ENCODE measurements around the gene GBP3. TPM values are rescaled to one million over a fixed set of nuclear protein-coding genes. Genes with fewer than 3 reads are reported as not detected.
A peak's percentile ranks its signal among the peaks of the same experiment; 100 is the strongest.

The GBP3 gene
- total and polyA plus RNA-seq, 2 experiments from 2014 or later: 0.13 TPM; not detected in 1

DNA sequence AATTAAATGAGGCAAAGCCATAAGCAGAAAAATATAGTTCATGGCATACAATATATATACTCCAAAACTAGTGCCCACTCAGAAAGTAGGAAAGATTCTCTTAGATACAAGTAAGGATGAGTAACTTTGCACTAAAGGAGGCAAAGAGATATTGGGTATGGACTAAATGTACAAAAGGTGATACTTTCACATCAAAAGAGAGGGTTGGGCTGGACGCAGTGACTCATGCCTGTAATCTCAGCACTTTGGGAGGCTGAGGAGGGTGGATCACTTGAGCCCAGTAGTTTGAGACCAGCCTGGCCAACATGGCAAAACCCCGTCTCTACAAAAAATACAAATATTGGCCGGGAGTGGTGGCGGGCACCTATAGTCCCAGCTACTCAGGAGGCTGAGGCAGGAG, 37.0 kb downstream of the GBP3 start:
- TF ChIP-seq EZH2 (IDR thresholded peaks at IDR 0.05; ENCODE audit: low read depth, unreplicated experiment) (no peak), POLR2AphosphoS5 (IDR thresholded peaks at IDR 0.05; ENCODE audit: low read depth) (no peak), ZNF114 (CRISPR knock-in tag; IDR thresholded peaks at IDR 0.05) (no peak), CREB1 (CRISPR knock-in tag; IDR thresholded peaks at IDR 0.05; ENCODE audit: low read depth) (no peak), ZNF331 (CRISPR knock-in tag; IDR thresholded peaks at IDR 0.05; ENCODE audit: low read depth) (no peak), JUNB (IDR thresholded peaks at IDR 0.05; ENCODE audit: unreplicated experiment) (no peak), STAT1 (IDR thresholded peaks at IDR 0.05; ENCODE audit: unreplicated experiment) (no peak), NANOG (IDR thresholded peaks at IDR 0.05; ENCODE audit: borderline replicate concordance) (no peak), EZH2phosphoT487 (IDR thresholded peaks at IDR 0.05; ENCODE audit: unreplicated experiment) (no peak)
- TF ChIP-seq, protein P1, sequence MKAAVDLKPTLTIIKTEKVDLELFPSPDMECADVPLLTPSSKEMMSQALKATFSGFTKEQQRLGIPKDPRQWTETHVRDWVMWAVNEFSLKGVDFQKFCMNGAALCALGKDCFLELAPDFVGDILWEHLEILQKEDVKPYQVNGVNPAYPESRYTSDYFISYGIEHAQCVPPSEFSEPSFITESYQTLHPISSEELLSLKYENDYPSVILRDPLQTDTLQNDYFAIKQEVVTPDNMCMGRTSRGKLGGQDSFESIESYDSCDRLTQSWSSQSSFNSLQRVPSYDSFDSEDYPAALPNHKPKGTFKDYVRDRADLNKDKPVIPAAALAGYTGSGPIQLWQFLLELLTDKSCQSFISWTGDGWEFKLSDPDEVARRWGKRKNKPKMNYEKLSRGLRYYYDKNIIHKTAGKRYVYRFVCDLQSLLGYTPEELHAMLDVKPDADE (IDR thresholded peaks at IDR 0.05): no peak
- TF ChIP-seq, protein P2, sequence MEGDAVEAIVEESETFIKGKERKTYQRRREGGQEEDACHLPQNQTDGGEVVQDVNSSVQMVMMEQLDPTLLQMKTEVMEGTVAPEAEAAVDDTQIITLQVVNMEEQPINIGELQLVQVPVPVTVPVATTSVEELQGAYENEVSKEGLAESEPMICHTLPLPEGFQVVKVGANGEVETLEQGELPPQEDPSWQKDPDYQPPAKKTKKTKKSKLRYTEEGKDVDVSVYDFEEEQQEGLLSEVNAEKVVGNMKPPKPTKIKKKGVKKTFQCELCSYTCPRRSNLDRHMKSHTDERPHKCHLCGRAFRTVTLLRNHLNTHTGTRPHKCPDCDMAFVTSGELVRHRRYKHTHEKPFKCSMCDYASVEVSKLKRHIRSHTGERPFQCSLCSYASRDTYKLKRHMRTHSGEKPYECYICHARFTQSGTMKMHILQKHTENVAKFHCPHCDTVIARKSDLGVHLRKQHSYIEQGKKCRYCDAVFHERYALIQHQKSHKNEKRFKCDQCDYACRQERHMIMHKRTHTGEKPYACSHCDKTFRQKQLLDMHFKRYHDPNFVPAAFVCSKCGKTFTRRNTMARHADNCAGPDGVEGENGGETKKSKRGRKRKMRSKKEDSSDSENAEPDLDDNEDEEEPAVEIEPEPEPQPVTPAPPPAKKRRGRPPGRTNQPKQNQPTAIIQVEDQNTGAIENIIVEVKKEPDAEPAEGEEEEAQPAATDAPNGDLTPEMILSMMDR (conservative IDR thresholded peaks at IDR 0.05; ENCODE audit: low read depth in 2 of 2): no peak
- TF ChIP-seq, protein P3, sequence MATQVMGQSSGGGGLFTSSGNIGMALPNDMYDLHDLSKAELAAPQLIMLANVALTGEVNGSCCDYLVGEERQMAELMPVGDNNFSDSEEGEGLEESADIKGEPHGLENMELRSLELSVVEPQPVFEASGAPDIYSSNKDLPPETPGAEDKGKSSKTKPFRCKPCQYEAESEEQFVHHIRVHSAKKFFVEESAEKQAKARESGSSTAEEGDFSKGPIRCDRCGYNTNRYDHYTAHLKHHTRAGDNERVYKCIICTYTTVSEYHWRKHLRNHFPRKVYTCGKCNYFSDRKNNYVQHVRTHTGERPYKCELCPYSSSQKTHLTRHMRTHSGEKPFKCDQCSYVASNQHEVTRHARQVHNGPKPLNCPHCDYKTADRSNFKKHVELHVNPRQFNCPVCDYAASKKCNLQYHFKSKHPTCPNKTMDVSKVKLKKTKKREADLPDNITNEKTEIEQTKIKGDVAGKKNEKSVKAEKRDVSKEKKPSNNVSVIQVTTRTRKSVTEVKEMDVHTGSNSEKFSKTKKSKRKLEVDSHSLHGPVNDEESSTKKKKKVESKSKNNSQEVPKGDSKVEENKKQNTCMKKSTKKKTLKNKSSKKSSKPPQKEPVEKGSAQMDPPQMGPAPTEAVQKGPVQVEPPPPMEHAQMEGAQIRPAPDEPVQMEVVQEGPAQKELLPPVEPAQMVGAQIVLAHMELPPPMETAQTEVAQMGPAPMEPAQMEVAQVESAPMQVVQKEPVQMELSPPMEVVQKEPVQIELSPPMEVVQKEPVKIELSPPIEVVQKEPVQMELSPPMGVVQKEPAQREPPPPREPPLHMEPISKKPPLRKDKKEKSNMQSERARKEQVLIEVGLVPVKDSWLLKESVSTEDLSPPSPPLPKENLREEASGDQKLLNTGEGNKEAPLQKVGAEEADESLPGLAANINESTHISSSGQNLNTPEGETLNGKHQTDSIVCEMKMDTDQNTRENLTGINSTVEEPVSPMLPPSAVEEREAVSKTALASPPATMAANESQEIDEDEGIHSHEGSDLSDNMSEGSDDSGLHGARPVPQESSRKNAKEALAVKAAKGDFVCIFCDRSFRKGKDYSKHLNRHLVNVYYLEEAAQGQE (IDR thresholded peaks at IDR 0.05; ENCODE audit: unreplicated experiment): no peak
- TF ChIP-seq, protein P4, sequence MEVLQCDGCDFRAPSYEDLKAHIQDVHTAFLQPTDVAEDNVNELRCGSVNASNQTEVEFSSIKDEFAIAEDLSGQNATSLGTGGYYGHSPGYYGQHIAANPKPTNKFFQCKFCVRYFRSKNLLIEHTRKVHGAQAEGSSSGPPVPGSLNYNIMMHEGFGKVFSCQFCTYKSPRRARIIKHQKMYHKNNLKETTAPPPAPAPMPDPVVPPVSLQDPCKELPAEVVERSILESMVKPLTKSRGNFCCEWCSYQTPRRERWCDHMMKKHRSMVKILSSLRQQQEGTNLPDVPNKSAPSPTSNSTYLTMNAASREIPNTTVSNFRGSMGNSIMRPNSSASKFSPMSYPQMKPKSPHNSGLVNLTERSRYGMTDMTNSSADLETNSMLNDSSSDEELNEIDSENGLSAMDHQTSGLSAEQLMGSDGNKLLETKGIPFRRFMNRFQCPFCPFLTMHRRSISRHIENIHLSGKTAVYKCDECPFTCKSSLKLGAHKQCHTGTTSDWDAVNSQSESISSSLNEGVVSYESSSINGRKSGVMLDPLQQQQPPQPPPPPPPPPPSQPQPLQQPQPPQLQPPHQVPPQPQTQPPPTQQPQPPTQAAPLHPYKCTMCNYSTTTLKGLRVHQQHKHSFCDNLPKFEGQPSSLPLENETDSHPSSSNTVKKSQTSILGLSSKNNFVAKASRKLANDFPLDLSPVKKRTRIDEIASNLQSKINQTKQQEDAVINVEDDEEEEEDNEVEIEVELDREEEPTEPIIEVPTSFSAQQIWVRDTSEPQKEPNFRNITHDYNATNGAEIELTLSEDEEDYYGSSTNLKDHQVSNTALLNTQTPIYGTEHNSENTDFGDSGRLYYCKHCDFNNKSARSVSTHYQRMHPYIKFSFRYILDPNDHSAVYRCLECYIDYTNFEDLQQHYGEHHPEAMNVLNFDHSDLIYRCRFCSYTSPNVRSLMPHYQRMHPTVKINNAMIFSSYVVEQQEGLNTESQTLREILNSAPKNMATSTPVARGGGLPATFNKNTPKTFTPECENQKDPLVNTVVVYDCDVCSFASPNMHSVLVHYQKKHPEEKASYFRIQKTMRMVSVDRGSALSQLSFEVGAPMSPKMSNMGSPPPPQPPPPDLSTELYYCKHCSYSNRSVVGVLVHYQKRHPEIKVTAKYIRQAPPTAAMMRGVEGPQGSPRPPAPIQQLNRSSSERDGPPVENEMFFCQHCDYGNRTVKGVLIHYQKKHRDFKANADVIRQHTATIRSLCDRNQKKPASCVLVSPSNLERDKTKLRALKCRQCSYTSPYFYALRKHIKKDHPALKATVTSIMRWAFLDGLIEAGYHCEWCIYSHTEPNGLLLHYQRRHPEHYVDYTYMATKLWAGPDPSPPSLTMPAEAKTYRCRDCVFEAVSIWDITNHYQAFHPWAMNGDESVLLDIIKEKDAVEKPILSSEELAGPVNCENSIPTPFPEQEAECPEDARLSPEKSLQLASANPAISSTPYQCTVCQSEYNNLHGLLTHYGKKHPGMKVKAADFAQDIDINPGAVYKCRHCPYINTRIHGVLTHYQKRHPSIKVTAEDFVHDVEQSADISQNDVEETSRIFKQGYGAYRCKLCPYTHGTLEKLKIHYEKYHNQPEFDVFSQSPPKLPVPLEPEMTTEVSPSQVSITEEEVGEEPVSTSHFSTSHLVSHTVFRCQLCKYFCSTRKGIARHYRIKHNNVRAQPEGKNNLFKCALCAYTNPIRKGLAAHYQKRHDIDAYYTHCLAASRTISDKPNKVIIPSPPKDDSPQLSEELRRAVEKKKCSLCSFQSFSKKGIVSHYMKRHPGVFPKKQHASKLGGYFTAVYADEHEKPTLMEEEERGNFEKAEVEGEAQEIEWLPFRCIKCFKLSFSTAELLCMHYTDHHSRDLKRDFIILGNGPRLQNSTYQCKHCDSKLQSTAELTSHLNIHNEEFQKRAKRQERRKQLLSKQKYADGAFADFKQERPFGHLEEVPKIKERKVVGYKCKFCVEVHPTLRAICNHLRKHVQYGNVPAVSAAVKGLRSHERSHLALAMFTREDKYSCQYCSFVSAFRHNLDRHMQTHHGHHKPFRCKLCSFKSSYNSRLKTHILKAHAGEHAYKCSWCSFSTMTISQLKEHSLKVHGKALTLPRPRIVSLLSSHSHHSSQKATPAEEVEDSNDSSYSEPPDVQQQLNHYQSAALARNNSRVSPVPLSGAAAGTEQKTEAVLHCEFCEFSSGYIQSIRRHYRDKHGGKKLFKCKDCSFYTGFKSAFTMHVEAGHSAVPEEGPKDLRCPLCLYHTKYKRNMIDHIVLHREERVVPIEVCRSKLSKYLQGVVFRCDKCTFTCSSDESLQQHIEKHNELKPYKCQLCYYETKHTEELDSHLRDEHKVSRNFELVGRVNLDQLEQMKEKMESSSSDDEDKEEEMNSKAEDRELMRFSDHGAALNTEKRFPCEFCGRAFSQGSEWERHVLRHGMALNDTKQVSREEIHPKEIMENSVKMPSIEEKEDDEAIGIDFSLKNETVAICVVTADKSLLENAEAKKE (CRISPR knock-in tag; IDR thresholded peaks at IDR 0.05): no peak
- Mint-ChIP-seq H3K9me3 (no peaks in the 10 kb centered on the region; the same call in 1 of the 3 replicates), H3K4me3 (no peak overlapping the region), H3K4me1 (peaks cover 30% of the 10 kb centered on the region), H3K27ac (no peak overlapping the region), H3K27me3 (ENCODE audit: insufficient read depth, low read depth, poor library complexity) (peaks cover 4% of the 10 kb centered on the region), H3K36me3 (ENCODE audit: low read depth) (peaks cover 50% of the 10 kb centered on the region)
- Histone ChIP-seq H3K36me3 (ENCODE audit: insufficient read depth) (peaks cover 18% of the 10 kb centered on the region; the same call in 1 of the 2 replicates), H3K27ac (ENCODE audit: low read depth) (peak overlapping the region; percentile 48; the same call in 1 of the 2 replicates), H3F3A (replicated peaks; ENCODE audit: low read depth) (no peaks in the 10 kb centered on the region), H3K4me2 (no peak overlapping the region), H4K20me1 (replicated peaks; ENCODE audit: insufficient read depth) (peaks cover 24% of the 10 kb centered on the region), H3K9me2 (ENCODE audit: insufficient read depth) (no peaks in the 10 kb centered on the region), H3K4me1 (ENCODE audit: insufficient read depth) (peaks cover 17% of the 10 kb centered on the region), H2AFZ (no peak overlapping the region), H3K4me3 (no peak overlapping the region), H3K27me3 (ENCODE audit: insufficient read depth) (no peaks in the 10 kb centered on the region), H3K79me2 (replicated peaks; ENCODE audit: insufficient read depth) (peaks cover 96% of the 10 kb centered on the region)
- no peak for ATAC-seq
- DNase-seq (ENCODE audit: low spot score): no peak
